ENCODE results near the gene SIRT6. TPM values are rescaled to one million over a fixed set of nuclear protein-coding genes. Genes with fewer than 3 reads are reported as not detected.

The SIRT6 gene
- total RNA-seq, 2 donors from 2014 or later = 21.7 to 30.9 TPM

Other genes with a start within 250 kb of the SIRT6 start
- 1 to 10 TPM in 1 of 2 donors, not detected in 1; 1.8 TPM for gene NMRK2, start 249.5 kb downstream of the SIRT6 start, total RNA-seq
- gene DAPK3, start 211.5 kb downstream of the SIRT6 start, total RNA-seq = 100 to 1,000 TPM; 167 to 241 TPM
- 1,000 to 10,000 TPM; 1,268 to 1,436 TPM for gene EEF2, start 197.1 kb downstream of the SIRT6 start, total RNA-seq
- 10 to 100 TPM; 10.2 to 32.2 TPM for gene PIAS4, start 174.8 kb downstream of the SIRT6 start, total RNA-seq
- 10 to 100 TPM; 85.1 to 91.9 TPM for gene ZBTB7A, start 115.7 kb downstream of the SIRT6 start, total RNA-seq
- 10 to 100 TPM; 51.2 to 71.8 TPM for gene MAP2K2, start 58.4 kb downstream of the SIRT6 start, total RNA-seq
- not detected for gene CREB3L3, start 28.9 kb downstream of the SIRT6 start, total RNA-seq
- 1 to 10 TPM in 1 of 2 donors, under 1 TPM in 1; 0.28 to 1.1 TPM for gene ANKRD24, start 126 bp upstream of the SIRT6 start, total RNA-seq
- 10 to 100 TPM in 1 of 2 donors, 1 to 10 TPM in 1; 1.9 to 16.1 TPM for gene EBI3, start 47.0 kb upstream of the SIRT6 start, total RNA-seq
- 10 to 100 TPM; 17.5 to 25.5 TPM for gene YJU2, start 64.5 kb upstream of the SIRT6 start, total RNA-seq
- gene SHD, start 96.7 kb upstream of the SIRT6 start, total RNA-seq = not detected
- gene TMIGD2, start 119.8 kb upstream of the SIRT6 start, total RNA-seq = 1 to 10 TPM in 1 of 2 donors, not detected in 1; 1.8 TPM
- gene FSD1, start 122.0 kb upstream of the SIRT6 start, total RNA-seq = not detected
- gene STAP2, start 156.3 kb upstream of the SIRT6 start, total RNA-seq = not detected
- gene MPND, start 161.0 kb upstream of the SIRT6 start, total RNA-seq = 10 to 100 TPM in 1 of 2 donors, 1 to 10 TPM in 1; 5.8 to 10.8 TPM
- 10 to 100 TPM; 47.3 to 56.9 TPM for gene SH3GL1, start 218.0 kb upstream of the SIRT6 start, total RNA-seq
- gene CHAF1A, start 220.1 kb upstream of the SIRT6 start, total RNA-seq = 1 to 10 TPM; 3.2 to 5.8 TPM

All from thoracic aorta (tissue), 2 donors.